ENCODE measurements around the gene C2orf80.
"Not testable (repeated sequence)": the region's sequence is repeated elsewhere in the genome, so short reads cannot be mapped to it uniquely, and the experiment has no call there.

The C2orf80 gene

GRCh38 chr2:208189810-208190503, at the start of gene C2orf80:
Gene C2orf80 (minus strand): TSS chr2:208190030. CDS start chr2:208186986, 3,044 bp downstream.
- DNase-seq = peak; percentile 1

GRCh38 chr2:208235860-208236259, 46.0 kb upstream of the C2orf80 start:
- DNase-seq = no peak

GRCh38 chr2:208234786-208235185, 45.0 kb upstream of the C2orf80 start:
- no peak for DNase-seq

DNA sequence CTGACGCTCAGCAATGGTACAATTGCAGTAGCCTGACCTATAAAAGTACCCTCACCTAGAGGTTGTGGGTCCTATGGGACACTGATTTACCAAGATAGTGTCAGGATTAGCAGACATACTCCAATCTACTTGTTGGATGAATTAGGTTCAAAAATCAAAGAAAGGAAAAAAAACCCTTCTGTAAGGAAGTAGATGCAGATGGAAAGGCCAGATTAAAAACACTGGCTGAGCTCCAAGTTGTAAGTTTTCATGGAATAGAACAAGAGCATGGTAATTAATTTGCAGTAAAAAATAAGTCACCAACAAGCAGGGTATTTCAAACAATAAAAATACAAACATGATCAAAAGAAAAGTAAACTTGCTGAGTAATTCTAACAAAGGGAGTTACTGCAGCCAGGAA, 38.6 kb upstream of the C2orf80 start:
- no peak for DNase-seq

- no peak for DNase-seq
Measured at GRCh38 chr2:208227581-208228232, 37.9 kb upstream of the C2orf80 start.

- no peak for DNase-seq
Measured at GRCh38 chr2:208224802-208225201, 35.0 kb upstream of the C2orf80 start.

DNA sequence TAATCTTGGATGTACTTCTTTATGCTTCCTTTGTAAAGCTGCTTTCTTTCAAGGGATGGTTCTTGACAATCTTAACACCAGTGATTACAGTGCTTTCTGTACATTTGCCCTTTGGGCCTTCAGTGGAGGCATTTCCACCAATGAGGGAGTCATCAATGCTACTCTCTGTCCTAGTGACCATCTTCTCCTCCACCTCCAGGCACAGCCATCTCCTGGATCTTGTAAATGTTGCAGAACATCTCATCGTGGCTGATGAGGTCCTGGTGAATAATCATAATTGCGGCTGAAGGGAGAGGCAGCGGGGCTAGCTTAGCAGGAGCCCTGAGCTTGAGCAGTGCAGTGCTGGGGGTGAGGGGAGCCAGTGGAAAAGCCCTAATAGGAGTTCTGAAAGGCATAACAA, 32.5 kb upstream of the C2orf80 start:
- DNase-seq = no peak

DNA sequence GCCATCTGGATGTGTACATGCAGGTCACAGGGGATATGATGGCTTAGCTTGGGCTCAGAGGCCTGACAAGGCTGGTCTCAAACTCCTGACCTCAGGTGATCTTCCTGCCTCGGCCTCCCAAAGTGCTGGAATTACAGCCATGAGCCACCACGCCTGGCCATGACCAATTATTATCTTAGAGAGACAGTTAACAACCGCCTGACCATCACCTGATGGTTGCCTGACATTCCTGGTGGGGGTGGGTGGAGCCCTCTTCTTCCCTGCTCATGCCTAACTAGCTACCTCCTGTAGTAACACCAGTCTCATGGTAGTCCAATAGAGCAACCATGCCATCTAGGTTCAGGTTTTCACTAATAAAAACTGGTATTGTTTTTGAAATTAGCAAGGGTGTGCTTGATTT, 32.0 kb upstream of the C2orf80 start:
- DNase-seq = not testable (repeated sequence)

DNA sequence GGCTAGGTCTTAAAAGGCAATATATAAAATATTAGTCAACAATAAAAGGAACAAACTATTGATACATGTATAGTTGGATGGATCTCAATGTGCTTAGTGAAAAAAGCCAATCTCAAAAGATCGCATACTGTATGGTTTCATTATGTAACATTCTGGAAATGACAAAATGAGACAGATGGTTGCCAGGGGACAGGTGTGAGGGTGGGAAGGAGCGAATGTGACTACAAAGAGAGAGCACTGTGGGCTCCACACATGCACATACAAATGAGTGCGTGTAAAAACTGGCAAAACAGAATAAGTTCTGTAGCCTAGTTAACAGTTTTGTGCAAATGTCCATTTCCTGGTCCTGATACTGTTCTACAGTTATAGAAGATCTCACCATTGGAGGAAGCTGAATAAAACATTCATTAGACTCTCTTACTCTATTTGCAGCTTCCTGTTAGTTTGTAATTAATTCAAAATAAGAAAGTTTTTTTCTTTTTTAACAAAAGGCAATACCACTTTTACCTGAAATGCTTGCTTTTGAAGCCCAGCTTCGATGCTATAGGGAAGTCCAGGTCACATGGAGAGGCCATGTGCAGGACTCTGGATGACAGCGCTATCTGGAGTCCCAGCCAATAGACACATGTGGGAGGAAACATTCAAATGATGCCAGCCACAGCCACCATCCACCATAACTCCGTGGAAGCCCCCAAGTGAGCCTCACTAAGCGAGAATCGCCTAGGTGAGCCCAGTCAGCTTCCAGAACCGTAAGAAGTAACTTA, 21.0 kb upstream of the C2orf80 start:
- DNase-seq = no peak

GRCh38 chr2:208208335-208209085, 18.7 kb upstream of the C2orf80 start:
- DNase-seq = no peak

- no peak for DNase-seq
Measured at GRCh38 chr2:208207769-208208168, 17.9 kb upstream of the C2orf80 start.

DNA sequence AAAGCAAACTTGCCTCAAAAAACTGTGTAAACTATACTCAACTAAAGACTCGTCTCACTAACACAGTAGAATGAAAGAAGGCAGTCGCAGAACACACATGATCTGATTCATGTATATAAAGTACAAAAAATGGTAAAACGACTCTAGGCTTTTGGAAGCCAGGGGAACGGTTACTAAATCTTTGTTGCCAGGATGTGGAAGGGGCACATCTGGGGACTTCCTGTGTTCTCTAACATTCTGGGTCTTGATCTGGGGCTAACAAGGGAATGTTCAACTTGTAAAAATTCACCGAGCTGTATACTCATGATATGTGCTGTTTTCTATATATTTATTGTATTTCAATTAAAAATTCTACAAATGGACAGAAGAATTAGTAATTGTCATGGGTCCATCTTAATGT, 14.3 kb upstream of the C2orf80 start:
- DNase-seq = no peak

GRCh38 chr2:208195531-208195930, 5.7 kb upstream of the C2orf80 start:
- DNase-seq = no peak

DNA sequence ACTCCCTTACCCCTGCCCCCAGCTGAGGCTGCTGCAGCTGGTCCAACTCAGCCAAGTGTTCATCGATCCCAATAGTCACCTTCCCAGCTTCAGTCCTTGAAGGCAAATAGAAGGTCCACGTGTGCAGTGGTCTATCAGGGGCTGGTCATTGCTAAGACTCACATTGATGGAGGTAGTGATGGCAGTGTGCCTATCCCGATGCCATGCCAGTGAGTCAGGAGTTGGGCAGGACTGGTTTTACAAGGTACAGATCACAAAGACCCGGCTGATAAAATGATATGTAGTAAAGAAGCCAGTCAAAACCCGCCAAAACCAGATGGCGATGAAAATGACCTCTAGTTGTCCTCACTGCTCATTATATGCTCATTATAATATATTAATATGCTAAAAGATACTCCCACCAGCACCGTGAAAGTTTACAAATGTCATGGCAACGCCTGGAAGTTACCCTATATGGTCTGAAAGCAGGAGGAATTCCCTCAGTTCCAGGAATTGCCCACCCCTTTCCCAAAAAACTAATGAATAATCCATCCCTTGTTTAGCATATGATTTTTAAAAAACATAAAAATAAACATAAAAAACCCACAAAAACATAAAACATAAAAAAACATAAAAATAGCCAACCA, 2.9 kb upstream of the C2orf80 start:
- DNase-seq = no peak

GRCh38 chr2:208189069-208189809, 591 bp downstream of the C2orf80 start:
- no peak for DNase-seq

- no peak for DNase-seq
Measured at GRCh38 chr2:208186893-208187292, 2.9 kb downstream of the C2orf80 start.

- no peak for DNase-seq
Measured at GRCh38 chr2:208186465-208186864, 3.4 kb downstream of the C2orf80 start.

DNA sequence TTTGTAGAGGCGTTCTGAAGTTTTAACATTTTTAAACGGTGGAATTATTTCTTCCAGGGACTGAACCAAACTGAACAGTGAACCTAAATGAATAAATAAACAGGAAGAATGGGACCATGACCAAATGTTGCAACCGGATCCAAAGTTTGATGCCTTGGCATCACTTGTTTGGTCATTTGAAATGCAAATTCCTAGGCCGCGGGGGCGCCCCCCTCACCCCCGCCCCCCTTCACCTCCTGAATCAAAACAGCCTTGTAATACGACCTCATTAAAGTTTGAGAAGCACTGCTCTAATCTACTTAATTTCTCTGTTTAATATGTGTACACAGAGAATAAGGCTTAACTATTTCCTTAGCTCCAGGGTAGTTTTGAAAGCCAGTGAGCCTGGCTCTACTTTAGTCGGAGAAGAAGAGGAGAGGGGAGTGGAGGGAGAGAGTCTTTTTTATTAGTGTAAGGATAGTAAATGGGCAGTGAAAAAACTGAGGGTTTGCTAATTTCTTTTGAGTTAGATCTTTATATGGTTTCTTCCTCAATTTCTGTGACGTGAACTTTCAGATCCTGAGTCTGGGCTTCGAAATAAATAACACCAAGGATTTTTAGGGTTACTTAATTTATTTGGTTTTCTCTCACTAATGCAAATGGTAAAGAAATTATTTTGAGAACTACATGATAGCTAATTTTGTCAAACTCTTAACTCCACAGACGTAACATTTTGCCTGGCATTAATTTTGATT, 5.7 kb downstream of the C2orf80 start:
- no peak for DNase-seq

GRCh38 chr2:208183526-208183925, 6.3 kb downstream of the C2orf80 start:
- DNase-seq = no peak

DNA sequence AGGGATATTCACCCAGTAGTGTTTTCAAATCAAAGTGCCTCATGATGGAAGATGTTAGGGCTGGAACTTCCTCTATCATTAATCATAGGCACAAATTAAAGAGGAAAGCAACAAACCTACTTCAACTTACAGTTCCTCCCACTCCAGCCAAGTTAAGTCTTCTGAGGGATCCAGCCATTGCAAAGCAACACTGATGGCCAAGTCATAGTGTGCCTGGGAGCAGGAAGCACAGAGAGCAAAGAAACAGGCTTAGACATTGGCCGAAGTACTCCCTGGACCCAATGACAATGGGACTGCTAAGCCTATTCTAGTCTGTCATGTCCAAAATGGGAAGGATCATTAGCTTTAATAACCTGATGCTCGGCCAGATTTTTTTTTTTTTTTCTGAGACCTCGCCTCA, 7.0 kb downstream of the C2orf80 start:
- no peak for DNase-seq

DNA sequence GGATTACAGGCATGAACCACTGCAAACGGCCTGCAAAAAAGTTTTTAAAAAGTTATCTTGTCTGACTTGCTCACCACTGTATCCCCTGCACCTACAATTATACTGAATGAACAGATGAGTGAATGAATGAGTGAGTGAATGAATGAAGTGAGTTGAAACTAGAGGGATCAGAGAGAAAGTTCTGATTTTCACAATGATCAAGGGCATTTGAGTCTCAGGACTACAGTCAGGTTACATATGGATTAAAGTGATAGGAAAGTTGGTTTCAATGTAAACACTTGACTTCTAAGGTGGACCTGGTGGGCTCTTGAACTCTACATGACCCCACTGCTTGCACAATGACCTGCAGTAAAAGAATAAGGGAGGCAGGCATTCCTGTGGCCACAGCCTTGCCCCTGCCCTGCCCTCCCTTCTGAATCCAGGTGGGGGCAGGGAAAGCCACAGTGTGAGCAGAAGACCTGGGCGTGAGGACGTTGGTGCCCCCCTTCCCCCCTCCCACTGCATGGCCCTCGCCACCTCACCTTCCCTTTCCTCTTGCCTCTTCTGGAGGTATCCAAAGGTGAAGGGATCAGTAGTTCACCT, 10.7 kb downstream of the C2orf80 start:
- no peak for DNase-seq

Data from DMS153 (cell line).